Mononuclear cell (primary cell): ENCODE results near the gene INTS3. TPM values are rescaled to one million over a fixed set of nuclear protein-coding genes. Genes with fewer than 3 reads are reported as not detected.

Source experiments
- H3K27me3 ChIP-seq: 2 replicates; pipeline ENCODE4 v1.6.0; 2011; ENCODE audit warnings: low read length, control low read depth; ENCODE audit not compliant: insufficient read depth
- H3K4me1 ChIP-seq: 2 replicates; pipeline ENCODE4 v1.5.1; 2011; ENCODE audit warnings: mild to moderate bottlenecking, low read length, control low read depth; ENCODE audit not compliant: insufficient read depth
- H3K4me3 ChIP-seq: 2 replicates; pipeline ENCODE4 v1.5.1; 2011; ENCODE audit warnings: mild to moderate bottlenecking, low read length, moderate library complexity
- H3K9me3 ChIP-seq: 2 replicates; pipeline ENCODE4 v1.5.1; 2011; ENCODE audit warnings: low read depth, mild to moderate bottlenecking, control low read depth, low read length
- total RNA-seq: library from RNA; depleted of rRNA; stranded (reverse); fragments of >200 nt; gene quantifications from one replicate; pipeline ENCODE4 v1.2.3, GENCODE V29; 2012

INTS3 gene
- total RNA-seq, 1 donor, result 11.6 TPM

DNA sequence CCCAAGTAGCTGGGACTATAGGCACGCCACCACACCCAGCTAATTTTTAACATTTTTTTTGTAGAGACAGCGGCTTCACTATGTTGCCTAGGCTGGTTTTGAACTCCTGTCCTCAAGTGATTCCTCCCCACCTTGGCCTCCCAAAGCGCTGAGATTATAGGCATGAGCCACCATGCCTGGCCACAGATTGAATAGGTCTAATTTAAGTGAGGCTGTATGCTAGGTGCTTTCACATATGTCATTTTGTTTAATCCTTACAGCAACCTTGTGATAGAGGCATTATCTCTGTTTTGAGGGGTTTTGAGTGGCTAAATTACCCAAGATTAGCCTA lies 7.2 kb downstream of the INTS3 start:
- H3K4me3 ChIP-seq, result no peak overlapping the region
- H3K9me3 ChIP-seq, result no peaks in the 10 kb centered on the region
- H3K4me1 ChIP-seq, result peaks cover 27% of the 10 kb centered on the region
- H3K27me3 ChIP-seq, result no peaks in the 10 kb centered on the region

DNA sequence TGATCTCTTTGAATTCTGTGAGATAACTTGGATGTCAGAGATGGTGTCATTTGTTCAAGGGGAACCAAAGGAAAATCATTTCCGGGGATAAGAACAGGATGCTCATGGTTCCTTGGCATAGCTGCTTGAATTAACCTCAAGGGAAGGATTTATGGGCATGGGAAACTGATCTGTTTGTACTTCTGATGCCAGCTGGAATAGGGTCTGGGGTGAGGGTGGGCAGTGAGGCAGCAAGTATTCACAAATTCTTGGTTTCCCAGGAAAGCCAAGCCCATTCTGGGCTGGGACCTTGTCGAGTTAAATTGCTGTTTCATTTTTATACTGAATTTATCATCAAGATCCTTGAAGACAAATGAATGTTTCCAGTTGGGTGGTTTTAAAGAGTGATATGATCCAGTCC lies 14.1 kb downstream of the INTS3 start:
- Histone ChIP-seq H3K9me3 (no peaks in the 10 kb centered on the region), H3K4me1 (peaks cover 16% of the 10 kb centered on the region), H3K27me3 (no peaks in the 10 kb centered on the region), H3K4me3 (no peak overlapping the region)

DNA sequence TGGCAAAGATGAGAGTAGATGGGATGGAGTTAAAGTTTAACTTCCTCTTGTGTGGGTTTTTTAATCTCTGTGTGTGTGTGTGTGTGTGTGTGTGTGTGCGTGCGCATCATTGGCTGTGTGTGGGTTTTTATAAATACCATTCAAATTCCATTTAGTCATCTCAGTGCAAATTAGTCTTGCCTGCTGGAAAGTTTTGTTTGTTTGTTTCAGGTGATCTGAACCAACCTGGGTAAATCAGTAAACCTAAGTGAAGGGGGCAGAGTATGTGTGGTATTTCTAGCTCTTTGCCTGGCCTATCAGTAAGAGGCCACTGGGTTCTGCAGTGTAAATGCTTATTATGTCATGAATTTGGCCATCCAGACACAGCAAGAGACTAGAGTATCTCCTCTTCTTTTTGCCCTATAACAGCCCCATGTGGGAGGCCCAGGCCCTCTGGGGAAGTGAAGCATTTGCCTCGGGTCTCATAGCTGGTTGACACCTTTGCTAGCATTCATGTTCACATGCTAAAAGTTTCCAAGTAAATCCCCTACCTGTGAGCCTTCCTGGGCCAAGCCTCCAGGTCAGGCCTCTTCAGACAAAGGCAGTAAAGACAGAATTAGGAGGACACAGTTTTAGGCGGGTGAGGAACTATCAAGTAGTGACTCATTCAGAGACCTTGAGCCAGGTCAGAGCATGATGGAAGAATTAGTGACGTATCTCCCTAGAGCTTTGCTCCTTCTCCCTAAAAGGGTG lies 14.7 kb downstream of the INTS3 start:
- no peak overlapping the region for H3K4me3 ChIP-seq
- H3K27me3 ChIP-seq, result no peaks in the 10 kb centered on the region
- H3K9me3 ChIP-seq, result no peaks in the 10 kb centered on the region
- peaks cover 16% of the 10 kb centered on the region for H3K4me1 ChIP-seq

DNA sequence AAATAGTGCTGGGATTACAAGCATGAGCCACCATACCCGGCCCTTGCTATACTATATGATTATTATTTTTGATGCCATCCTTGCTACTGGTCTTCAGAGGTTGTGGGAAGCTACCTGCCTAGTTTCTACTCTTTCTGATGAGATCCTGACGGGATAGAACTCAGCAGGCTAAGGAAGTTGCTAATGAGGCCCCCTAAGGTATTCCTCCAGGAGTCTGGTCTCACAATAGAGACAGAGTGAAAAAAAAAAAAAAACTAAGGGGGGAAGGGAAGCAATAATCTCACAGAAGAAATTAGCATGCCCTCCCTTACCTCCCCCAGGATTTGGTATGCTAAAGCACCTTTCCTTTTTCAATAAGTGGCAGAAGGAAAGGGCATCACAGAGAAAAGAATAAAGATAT lies 17.6 kb downstream of the INTS3 start:
- Histone ChIP-seq H3K9me3 (no peaks in the 10 kb centered on the region), H3K4me3 (no peak overlapping the region), H3K27me3 (no peaks in the 10 kb centered on the region), H3K4me1 (peaks cover 16% of the 10 kb centered on the region)

DNA sequence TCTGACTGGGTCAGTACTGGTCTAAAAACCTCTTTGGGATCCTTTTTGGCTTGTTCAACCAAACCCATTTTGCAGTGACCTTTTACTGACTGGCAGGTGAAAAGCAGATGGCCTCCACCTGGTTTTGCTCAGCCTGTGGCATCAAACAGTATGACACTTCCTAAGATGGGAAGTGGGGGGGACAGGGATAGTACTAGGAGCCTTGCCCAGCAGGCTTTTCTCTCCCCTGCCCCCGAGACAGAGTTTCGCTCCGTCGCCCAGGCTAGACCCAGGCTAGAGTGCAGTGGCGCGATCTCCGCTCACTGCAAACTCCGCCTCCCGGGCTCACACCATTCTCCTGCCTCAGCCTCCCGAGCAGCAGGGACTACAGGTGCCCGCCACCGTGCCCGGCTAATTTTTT lies 18.3 kb downstream of the INTS3 start:
- Histone ChIP-seq H3K4me1 (peaks cover 16% of the 10 kb centered on the region), H3K27me3 (no peaks in the 10 kb centered on the region), H3K4me3 (no peak overlapping the region), H3K9me3 (no peaks in the 10 kb centered on the region)

DNA sequence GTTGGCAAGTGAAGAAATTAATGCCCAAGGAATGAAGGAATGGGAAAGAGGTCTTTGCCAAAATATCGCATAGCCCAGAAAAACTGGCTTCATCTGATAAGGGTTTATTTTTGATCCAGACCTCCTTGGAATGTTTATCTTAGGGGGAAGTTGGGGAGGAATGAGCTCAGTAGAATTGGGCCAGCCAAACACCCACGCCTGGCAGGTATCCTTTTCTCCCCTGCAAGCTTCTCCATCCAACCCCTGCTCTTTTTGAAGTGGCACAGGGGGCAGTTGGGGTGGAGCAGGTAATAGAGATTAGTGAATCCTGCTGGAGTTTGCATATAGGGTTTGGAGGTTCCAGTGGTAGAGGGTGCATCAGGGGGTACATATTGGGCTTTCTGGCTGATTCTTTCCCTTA lies 21.1 kb downstream of the INTS3 start:
- H3K27me3 ChIP-seq, result no peaks in the 10 kb centered on the region
- no peaks in the 10 kb centered on the region for H3K9me3 ChIP-seq
- H3K4me1 ChIP-seq, result no peaks in the 10 kb centered on the region
- no peak overlapping the region for H3K4me3 ChIP-seq

DNA sequence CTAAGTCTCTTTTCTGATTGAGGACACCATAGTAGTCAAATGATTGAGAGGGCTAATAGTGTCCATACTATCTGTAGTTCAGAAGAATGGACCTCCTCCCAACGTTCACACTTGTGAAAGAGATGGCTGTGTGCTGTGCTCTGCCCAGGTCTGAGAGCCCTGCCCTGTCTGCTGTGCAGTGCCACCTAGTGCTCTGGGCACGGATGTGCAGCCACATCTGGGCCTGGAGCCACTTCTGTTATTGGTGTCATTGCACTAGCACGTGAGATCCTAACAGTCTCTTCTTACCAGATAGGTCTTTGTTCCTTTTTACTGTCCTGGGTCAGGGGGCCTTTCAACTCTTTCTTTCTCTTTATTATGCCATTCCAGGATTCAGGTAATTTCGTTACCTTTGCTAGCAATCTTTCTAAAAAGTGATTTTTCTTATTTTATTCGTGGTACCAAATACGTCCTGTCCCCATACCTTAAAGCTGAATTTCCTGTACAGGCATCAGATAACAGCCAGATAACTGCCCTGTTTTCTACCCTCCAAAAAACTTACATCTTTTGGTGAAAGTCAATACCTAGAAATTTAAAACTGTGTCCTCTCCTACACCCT lies 21.7 kb downstream of the INTS3 start:
- Histone ChIP-seq H3K4me1 (no peaks in the 10 kb centered on the region), H3K27me3 (no peaks in the 10 kb centered on the region), H3K4me3 (no peak overlapping the region), H3K9me3 (no peaks in the 10 kb centered on the region)

DNA sequence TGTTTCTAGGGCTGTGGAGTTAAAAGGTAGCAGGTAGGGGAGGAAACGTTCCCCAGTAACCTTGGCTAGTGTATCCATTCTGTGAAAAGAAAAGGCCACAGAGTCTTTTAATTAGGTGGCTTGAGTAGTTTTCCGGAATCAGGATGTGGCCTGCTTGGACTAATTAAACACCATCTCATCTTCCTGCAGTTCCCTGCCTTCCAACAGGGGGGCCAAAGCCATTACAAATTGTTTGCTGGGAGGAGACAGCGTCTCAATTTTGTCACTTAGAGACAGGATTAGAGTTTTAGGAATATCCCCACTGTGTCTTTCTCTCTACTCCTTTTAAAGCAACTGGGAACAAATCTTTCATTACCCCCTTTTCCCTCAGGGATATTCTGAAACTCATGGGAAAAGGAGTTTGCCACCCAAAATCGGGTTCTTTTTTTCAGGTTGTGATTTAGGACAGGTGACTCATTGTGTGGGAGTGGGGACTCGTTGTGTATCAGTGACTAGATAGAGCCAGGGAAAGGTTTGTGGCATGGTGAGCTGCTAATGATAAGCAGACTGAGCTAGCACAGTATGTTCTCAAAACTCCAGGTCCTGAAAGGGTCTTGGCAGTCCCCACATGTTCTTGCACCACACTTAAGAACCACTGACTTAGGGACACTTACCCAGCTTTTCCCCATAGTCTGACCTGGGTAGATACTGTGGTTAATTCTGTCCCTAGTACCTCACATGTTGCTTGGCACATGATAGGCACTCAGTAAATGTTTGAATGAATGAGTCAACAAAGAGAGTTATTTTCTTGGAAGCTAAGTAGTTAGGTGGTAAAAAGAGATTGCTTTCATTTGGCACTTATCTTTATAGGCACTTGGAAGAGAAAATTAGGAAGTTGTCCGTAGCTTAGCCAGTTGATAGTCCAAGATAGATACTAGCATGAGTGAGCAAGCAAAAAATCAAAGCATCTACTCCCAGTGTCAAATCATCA lies 22.5 kb downstream of the INTS3 start:
- H3K27me3 ChIP-seq, result no peaks in the 10 kb centered on the region
- H3K9me3 ChIP-seq, result no peaks in the 10 kb centered on the region
- H3K4me3 ChIP-seq, result no peak overlapping the region
- H3K4me1 ChIP-seq, result no peaks in the 10 kb centered on the region

DNA sequence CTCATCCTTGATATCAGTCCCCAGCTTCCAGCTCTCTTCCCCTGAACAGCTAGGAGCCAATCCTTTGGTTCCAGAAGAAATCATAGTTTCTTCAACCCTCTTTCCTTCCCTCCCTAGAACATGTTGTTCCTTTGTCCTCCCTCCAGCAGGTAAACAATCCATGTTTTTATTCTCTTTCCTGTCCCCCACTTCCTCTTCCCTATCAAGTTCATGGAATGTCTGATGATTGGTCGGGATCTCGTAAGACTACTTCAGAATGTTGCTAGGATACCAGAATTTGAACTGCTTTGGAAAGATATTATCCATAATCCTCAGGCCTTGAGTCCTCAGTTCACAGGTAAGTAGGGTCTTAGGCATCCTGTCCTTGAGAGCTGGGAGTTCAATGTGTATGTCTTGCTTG lies 24.2 kb downstream of the INTS3 start:
- no peak overlapping the region for H3K4me3 ChIP-seq
- no peaks in the 10 kb centered on the region for H3K4me1 ChIP-seq
- no peaks in the 10 kb centered on the region for H3K9me3 ChIP-seq
- no peaks in the 10 kb centered on the region for H3K27me3 ChIP-seq

DNA sequence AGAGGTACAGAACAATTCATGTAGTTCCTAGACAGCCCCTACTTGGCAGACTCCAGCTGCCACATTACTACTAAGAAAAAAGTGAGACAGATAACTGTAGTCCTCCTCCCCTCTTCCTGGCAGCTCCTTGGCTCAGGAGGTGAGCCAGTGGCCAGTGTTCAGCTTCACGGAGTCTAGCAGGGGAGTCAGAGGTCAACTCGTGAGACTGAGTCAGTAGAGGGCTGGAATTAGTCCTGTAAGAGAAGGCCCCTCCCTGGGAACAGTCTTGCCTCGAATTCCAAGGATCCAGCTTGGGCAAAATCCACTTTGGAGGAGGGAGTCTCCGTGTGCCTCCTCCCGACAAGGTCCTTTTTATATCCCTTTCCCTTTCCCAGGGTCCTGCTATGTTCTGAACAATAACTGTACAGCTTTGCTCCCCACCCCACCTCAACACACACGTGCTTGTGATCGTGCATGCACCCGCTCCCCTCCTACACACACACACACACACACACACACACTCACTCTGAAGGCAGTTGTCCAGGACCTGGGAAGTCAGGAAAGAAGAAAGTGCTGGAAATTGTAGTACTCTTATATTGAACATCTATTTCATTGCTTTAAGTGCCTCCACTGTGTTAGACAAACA lies 24.8 kb downstream of the INTS3 start:
- Histone ChIP-seq H3K4me3 (no peak overlapping the region), H3K27me3 (no peaks in the 10 kb centered on the region), H3K4me1 (no peaks in the 10 kb centered on the region), H3K9me3 (no peaks in the 10 kb centered on the region)

DNA sequence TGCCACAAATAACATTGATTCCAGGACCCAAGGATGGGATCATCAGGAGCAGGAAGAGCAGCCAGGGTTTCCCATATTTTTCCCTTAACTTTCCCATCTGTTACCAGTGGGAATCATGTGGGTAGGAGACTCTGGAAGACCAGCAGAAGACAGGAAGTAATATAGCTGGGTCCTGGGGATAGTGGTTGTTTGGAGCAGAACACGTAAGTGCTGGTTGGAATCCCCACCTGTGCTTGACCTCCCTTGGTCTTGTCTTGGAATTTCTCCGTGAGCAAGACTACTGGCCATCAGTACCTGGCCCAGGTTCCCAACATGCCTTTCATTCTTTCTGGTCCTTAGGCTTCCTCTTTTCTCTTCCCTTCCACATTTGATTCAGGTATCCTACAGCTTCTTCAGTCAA lies 26.4 kb downstream of the INTS3 start:
- no peaks in the 10 kb centered on the region for H3K9me3 ChIP-seq
- no peak overlapping the region for H3K4me3 ChIP-seq
- H3K27me3 ChIP-seq, result no peaks in the 10 kb centered on the region
- H3K4me1 ChIP-seq, result no peaks in the 10 kb centered on the region

DNA sequence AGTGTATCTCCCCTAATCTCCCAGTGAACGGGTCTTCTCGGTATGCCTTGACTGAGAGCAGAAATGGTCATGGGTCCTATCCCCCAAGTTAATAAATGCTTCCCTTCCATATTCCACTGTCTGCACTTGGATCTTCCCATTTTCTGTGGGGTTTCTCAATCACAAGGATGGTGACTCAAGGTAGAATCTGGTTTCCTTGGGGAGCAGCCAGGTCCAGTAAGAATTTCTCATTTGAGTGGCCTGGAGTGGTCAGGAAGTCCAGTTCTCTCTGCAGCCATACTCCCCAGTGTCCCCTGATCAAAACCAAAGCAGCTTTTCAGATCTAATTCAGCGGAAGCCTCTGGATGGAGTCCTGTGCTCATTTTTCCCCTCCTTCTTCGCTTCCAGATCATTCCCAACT lies 32.6 kb downstream of the INTS3 start:
- no peak overlapping the region for H3K4me3 ChIP-seq
- no peaks in the 10 kb centered on the region for H3K27me3 ChIP-seq
- H3K9me3 ChIP-seq, result no peaks in the 10 kb centered on the region
- H3K4me1 ChIP-seq, result no peaks in the 10 kb centered on the region

DNA sequence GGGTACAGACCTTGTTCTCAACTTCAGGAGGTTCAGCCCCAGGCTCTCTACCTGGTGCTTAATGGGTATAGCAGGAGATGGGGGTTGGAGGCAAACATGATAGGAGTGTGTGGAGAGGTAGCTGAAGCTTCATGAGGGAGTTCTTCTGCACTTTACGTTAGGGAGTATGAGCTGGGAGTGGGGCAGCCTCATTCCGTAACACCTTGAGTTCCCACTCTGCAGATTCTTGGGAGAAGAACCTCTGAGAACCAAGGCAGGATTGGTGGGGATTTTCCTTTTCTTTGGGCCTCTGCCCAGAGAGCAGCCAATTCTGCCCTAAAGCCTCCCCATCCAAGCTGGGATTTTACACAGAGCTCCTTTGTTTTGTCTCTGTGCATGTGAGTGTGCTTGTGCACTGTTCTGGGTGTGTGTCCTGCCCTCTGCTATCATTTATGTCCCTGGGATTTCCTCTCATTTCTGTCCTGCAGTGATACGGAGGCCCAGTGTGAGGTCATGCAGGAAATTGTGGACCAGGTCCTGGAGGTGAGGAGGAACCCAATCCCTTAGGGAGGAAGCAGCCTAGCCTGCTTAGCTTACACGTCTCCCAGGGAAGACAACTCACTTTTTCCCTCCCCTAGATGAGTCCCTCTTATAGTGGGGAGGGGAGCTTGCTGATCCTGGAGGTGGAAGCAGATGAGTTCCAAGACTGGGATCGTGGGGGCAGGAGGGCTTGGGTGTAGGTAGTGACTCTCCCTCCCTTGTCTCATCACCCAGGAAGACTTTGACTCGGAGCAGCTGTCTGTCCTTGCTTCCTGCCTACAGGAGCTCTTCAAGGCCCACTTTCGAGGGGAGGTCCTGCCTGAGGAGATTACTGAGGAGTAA lies 35.7 kb downstream of the INTS3 start:
- no peaks in the 10 kb centered on the region for H3K27me3 ChIP-seq

DNA sequence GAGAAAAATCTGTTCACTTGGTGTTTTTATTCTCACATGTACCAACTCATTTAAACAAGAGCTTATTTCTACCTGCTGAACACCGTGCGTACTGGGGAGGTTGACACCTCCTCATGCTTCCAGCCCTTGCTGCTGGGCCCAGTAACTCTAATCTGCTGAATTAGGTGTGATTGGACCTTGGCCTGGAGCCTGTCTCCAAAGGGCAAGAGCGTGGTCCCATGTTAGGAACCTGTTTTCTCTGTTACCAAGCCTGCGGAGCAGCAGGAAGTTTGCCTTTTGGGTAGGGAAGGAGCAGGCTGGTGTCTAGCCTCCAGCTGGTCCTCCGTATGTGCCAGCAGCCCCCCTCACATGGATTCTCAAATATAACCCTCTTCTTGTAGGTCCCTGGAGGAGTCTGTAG lies 36.5 kb downstream of the INTS3 start:
- Histone ChIP-seq H3K4me3 (no peak overlapping the region), H3K4me1 (peaks cover 11% of the 10 kb centered on the region), H3K27me3 (no peaks in the 10 kb centered on the region), H3K9me3 (no peaks in the 10 kb centered on the region)

More for the DNA sequence above, 35.7 kb downstream of the INTS3 start:
- Histone ChIP-seq H3K4me3 (no peak overlapping the region), H3K9me3 (no peaks in the 10 kb centered on the region), H3K4me1 (peaks cover 3% of the 10 kb centered on the region)
